Aorta (tissue), 5 donors: ENCODE data around the gene ACCSL. TPM values are rescaled to one million over a fixed set of nuclear protein-coding genes. Genes with fewer than 3 reads are reported as not detected.

Experiments used
- ATAC-seq: fragments of 200-7000 bp; cut with Tn5 transposase; one replicate; pipeline ENCODE4 v1.9.1; 2022; ENCODE audit warnings: moderate library complexity; ENCODE audit not compliant: low FRiP score
- DNase-seq, 2 donors: peaks; one replicate each; pipeline ENCODE4 v3.0.0-alpha.2; 2020
- H3K27ac ChIP-seq, 2 donors: one replicate each; pipeline ENCODE4 v1.5.1; 2013; ENCODE audit warnings: low read length in 2 of 2, mild to moderate bottlenecking in 2 of 2, moderate library complexity in 2 of 2, control low read depth in 1 of 2, inconsistent platforms in 1 of 2, low read depth in 1 of 2
- H3K27me3 ChIP-seq, 2 donors: one replicate each; pipeline ENCODE4 v1.6.1; 2013; ENCODE audit warnings: control low read depth in 1 of 2, low read length in 1 of 2, mild to moderate bottlenecking in 1 of 2, moderate library complexity in 1 of 2; ENCODE audit not compliant: insufficient read depth in 2 of 2, control insufficient read depth in 1 of 2
- H3K36me3 ChIP-seq, 2 donors: one replicate each; pipeline ENCODE4 v1.6.1; 2013; ENCODE audit warnings: control low read depth in 1 of 2, low read length in 1 of 2, mild to moderate bottlenecking in 1 of 2; ENCODE audit not compliant: insufficient read depth in 2 of 2, control insufficient read depth in 1 of 2
- H3K4me1 ChIP-seq, 2 donors: one replicate each; pipeline ENCODE4 v1.6.1; 2013; ENCODE audit warnings: low read length in 2 of 2, control low read depth in 1 of 2, mild to moderate bottlenecking in 1 of 2, moderate library complexity in 1 of 2; ENCODE audit not compliant: insufficient read depth in 2 of 2, control insufficient read depth in 1 of 2
- H3K4me3 ChIP-seq, 2 donors: one replicate each; pipeline ENCODE4 v1.5.1; 2013; ENCODE audit warnings: low read length in 2 of 2, control low read depth in 1 of 2, mild to moderate bottlenecking in 1 of 2
- H3K9me3 ChIP-seq: one replicate; pipeline ENCODE4 v1.6.1; 2013; ENCODE audit warnings: mild to moderate bottlenecking, low read length; ENCODE audit not compliant: control insufficient read depth
- WGBS, 2 donors: extraction: QIAGEN DNeasy Blood & Tissue Kit; methylation state at CpG; one replicate each; pipeline ENCODE4 v1.1.7; 2013; 5-methylcytosine and 5-hydroxymethylcytosine counted together
- intact Hi-C, 2 donors: fragments of 100-400 bp; cut with DNase I; formaldehyde crosslinking; loops; one replicate each; pipeline versions ENCODE4 v1.14.2 to v1.15.0; 2022
- polyA plus RNA-seq, 2 donors: library from polyadenylated mRNA; stranded (reverse); fragments of 200-250 nt; gene quantifications; one replicate each; pipeline ENCODE4 v1.2.3, GENCODE V29; 2013
- total RNA-seq, 2 donors: library from RNA; stranded (reverse); fragmentation: NEBNext Ultra II Directional; extraction: Animal tissue kit (Norgen Biotek cat#: 25700); gene quantifications; one replicate each; pipeline ENCODE4 v1.2.1, GENCODE V29; 2021
- donor health status: healthy with polysubstance abuse.
- donor health status: Bipolar disorder and iron deficiency.
- donor health status: DM: no; HTN: no; CAD: no.
- donor health status: DM: no; HTN: no; CAD: no.
- donor health status: DM: yes; HTN: yes; CAD: no.

ACCSL gene
- total and polyA plus RNA-seq, 4 donors, result not detected

- Histone ChIP-seq H3K4me1 (peaks cover 3% of the 10 kb centered on the region in 2 donors), H3K4me3 (no peak overlapping the region)
- intact Hi-C loops, result loop anchor here in 1 of 2 donors (2.0 to 5.0 kb wide), 3 partner anchors 15 to 69 kb away; no protein-coding TSS in a partner anchor
These were observed 31.6 kb upstream of the ACCSL start for GRCh38 chr11:44016131-44016530.

GRCh38 chr11:44016546-44017442 is 31.0 kb upstream of the ACCSL start:
- Histone ChIP-seq H3K36me3 (no peaks in the 10 kb centered on the region), H3K4me1 (peaks cover 3% of the 10 kb centered on the region in 2 donors), H3K9me3 (no peaks in the 10 kb centered on the region), H3K27ac (peak overlapping the region; percentile 88 to 89), H3K4me3 (no peak overlapping the region), H3K27me3 (no peaks in the 10 kb centered on the region)
- ATAC-seq (peak; percentile 31), DNase-seq (no peak)
- 33 to 48% methylated on average over 2 of the region's 2 CpGs for WGBS, 2 donors
- intact Hi-C loops, result loop anchor here in 1 of 2 donors (2.0 to 5.0 kb wide), 3 partner anchors 14 to 69 kb away; no protein-coding TSS in a partner anchor

More at GRCh38 chr11:44016131-44016530, 31.6 kb upstream of the ACCSL start:
- no peaks in the 10 kb centered on the region for H3K9me3 ChIP-seq
- H3K36me3 ChIP-seq, result no peaks in the 10 kb centered on the region
- no peaks in the 10 kb centered on the region for H3K27me3 ChIP-seq
- WGBS, 2 donors, result 2 to 4% methylated on average over 5 of the region's 5 CpGs
- peak overlapping the region; percentile 88 to 91 for H3K27ac ChIP-seq
- ATAC-seq (peak; percentile 84), DNase-seq (peak; percentile 91 to 93)

- Histone ChIP-seq H3K27me3 (no peaks in the 10 kb centered on the region), H3K4me1 (peaks cover 3% of the 10 kb centered on the region in 2 donors), H3K27ac (peak overlapping the region; percentile 88 to 89), H3K36me3 (no peaks in the 10 kb centered on the region), H3K9me3 (no peaks in the 10 kb centered on the region), H3K4me3 (no peak overlapping the region)
- DNase-seq (peak; percentile 48 to 49), ATAC-seq (peak; percentile 74)
- 28 to 31% methylated on average over 3 of the region's 3 CpGs for WGBS, 2 donors
- intact Hi-C loops, result loop anchor here in 1 of 2 donors (2.0 to 5.0 kb wide), 3 partner anchors 13 to 70 kb away; no protein-coding TSS in a partner anchor
These were observed 30.2 kb upstream of the ACCSL start for GRCh38 chr11:44017443-44018126.

- no peak overlapping the region for H3K4me3 ChIP-seq
- peak in 1 of 2 donors; percentile 64 for DNase-seq
- H3K9me3 ChIP-seq, result no peaks in the 10 kb centered on the region
- no peaks in the 10 kb centered on the region for H3K27me3 ChIP-seq
- peaks cover 3% of the 10 kb centered on the region in 2 donors for H3K4me1 ChIP-seq
- H3K36me3 ChIP-seq, result no peaks in the 10 kb centered on the region
- 2 to 7% methylated on average over 4 of the region's 4 CpGs for WGBS, 2 donors
- intact Hi-C loops, result loop anchor here in 1 of 2 donors (5.0 kb wide), 2 partner anchors 56 to 71 kb away; no protein-coding TSS in a partner anchor
- peak; percentile 43 for ATAC-seq
- peak overlapping the region; percentile 88 to 89 for H3K27ac ChIP-seq
These were observed 29.7 kb upstream of the ACCSL start for GRCh38 chr11:44018127-44018521.

- 82% methylated on average over 2 of the region's 2 CpGs for WGBS, 2 donors
- Histone ChIP-seq H3K27ac (no peak overlapping the region), H3K4me3 (no peak overlapping the region), H3K36me3 (no peaks in the 10 kb centered on the region), H3K27me3 (no peaks in the 10 kb centered on the region), H3K4me1 (peaks cover 3% of the 10 kb centered on the region in 2 donors), H3K9me3 (no peaks in the 10 kb centered on the region)
- DNase-seq (no peak), ATAC-seq (no peak)
- intact Hi-C loops, result loop anchor here in 1 of 2 donors (5.0 kb wide), 2 partner anchors 57 to 72 kb away; no protein-coding TSS in a partner anchor
These were observed 29.0 kb upstream of the ACCSL start for GRCh38 chr11:44018829-44019228.

GRCh38 chr11:44024977-44025376 is 22.8 kb upstream of the ACCSL start:
- H3K36me3 ChIP-seq, result no peaks in the 10 kb centered on the region
- no peak for ATAC-seq
- WGBS, 2 donors, result 97 to 100% methylated on average over 1 of the region's 1 CpG

GRCh38 chr11:44025727-44026126 is 22.1 kb upstream of the ACCSL start:
- H3K27ac ChIP-seq, result no peak overlapping the region
- no peak overlapping the region for H3K4me3 ChIP-seq
- no peaks in the 10 kb centered on the region for H3K27me3 ChIP-seq
- peaks cover 0 to under 1% of the 10 kb centered on the region in 2 donors for H3K4me1 ChIP-seq
- intact Hi-C loops, result no loop called here
- no peaks in the 10 kb centered on the region for H3K9me3 ChIP-seq
- no peak for ATAC-seq
- no peak for DNase-seq
- no peaks in the 10 kb centered on the region for H3K36me3 ChIP-seq

More at GRCh38 chr11:44024977-44025376, 22.8 kb upstream of the ACCSL start:
- DNase-seq, result no peak
- intact Hi-C loops, result no loop called here
- H3K4me1 ChIP-seq, result no peaks in the 10 kb centered on the region
- H3K9me3 ChIP-seq, result no peaks in the 10 kb centered on the region
- H3K4me3 ChIP-seq, result no peak overlapping the region
- H3K27me3 ChIP-seq, result no peaks in the 10 kb centered on the region
- no peak overlapping the region for H3K27ac ChIP-seq

GRCh38 chr11:44028401-44028800 is 19.4 kb upstream of the ACCSL start:
- ATAC-seq (no peak), DNase-seq (no peak)
- intact Hi-C loops, result loop anchor here in 1 of 2 donors (2.0 kb wide), 1 partner anchor 82 kb away; no protein-coding TSS in a partner anchor
- Histone ChIP-seq H3K9me3 (no peaks in the 10 kb centered on the region), H3K4me3 (no peak overlapping the region), H3K36me3 (no peaks in the 10 kb centered on the region), H3K27ac (no peak overlapping the region), H3K4me1 (peaks cover 0 to 11% of the 10 kb centered on the region in 2 donors), H3K27me3 (no peaks in the 10 kb centered on the region)
- 81 to 85% methylated on average over 1 of the region's 1 CpG for WGBS, 2 donors
